ENCODE data around the gene ANLN. TPM values are rescaled to one million over a fixed set of nuclear protein-coding genes. Genes with fewer than 3 reads are reported as not detected.
"Not testable (repeated sequence)": the region's sequence is repeated elsewhere in the genome, so short reads cannot be mapped to it uniquely, and the experiment has no call there.

ANLN gene
- total RNA-seq, 3 donors from 2014 or later (not counting 1 experiment from before 2014, with no cell fraction given), result 1.7 to 2.9 (median 2.0) TPM

DNA sequence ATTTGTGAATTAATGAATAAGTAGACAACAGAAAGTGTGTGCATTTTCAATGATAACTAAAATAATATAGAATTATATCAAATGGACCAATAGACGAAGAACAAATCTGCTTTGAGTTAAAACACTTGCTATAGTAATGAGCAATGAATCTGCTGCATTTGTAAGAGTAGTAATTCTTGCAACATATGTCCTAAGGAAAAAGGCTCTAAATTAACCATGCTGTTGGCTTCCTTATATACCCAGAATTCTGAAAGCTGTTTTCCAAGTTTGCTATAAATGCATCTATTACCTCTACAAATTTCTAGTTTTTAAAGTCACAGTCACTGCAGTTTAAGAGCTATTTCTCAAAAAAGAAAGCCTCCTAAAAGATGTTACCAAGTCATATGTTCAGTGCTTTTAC, 20.5 kb upstream of the ANLN start:
- no peak overlapping the region for H3K27ac Mint-ChIP-seq
- H3K9me3 ChIP-seq (ENCODE audit: control insufficient read depth, insufficient read depth, low read length), result no peaks in the 10 kb centered on the region
- no peaks in the 10 kb centered on the region for H3K9me3 Mint-ChIP-seq
- ATAC-seq (no peak), DNase-seq (no peak)
- H3K4me3 ChIP-seq (ENCODE audit: low read length), result no peak overlapping the region
- intact Hi-C loops (cut with micrococcal nuclease), result no loop called here
- peaks cover 6% of the 10 kb centered on the region for H3K4me1 ChIP-seq (ENCODE audit: control insufficient read depth, insufficient read depth, low read length)
- no peaks in the 10 kb centered on the region for H3K36me3 Mint-ChIP-seq
- no peak overlapping the region for H3K27ac ChIP-seq (ENCODE audit: low read length)
- no peaks in the 10 kb centered on the region for H3K4me1 Mint-ChIP-seq
- H3K4me3 Mint-ChIP-seq, result no peak overlapping the region
- peaks cover 4% of the 10 kb centered on the region for H3K27me3 ChIP-seq (ENCODE audit: control insufficient read depth, insufficient read depth, low read length)
- peaks cover 19 to 30% of the 10 kb centered on the region in 2 donors for H3K27me3 Mint-ChIP-seq (ENCODE audit: low read depth in 2 of 2)
- 86% methylated on average over 1 of the region's 1 CpG for WGBS (ENCODE audit: insufficient coverage)
- H3K36me3 ChIP-seq (ENCODE audit: control insufficient read depth, insufficient read depth, low read length), result no peaks in the 10 kb centered on the region
- TF ChIP-seq, protein P1, sequence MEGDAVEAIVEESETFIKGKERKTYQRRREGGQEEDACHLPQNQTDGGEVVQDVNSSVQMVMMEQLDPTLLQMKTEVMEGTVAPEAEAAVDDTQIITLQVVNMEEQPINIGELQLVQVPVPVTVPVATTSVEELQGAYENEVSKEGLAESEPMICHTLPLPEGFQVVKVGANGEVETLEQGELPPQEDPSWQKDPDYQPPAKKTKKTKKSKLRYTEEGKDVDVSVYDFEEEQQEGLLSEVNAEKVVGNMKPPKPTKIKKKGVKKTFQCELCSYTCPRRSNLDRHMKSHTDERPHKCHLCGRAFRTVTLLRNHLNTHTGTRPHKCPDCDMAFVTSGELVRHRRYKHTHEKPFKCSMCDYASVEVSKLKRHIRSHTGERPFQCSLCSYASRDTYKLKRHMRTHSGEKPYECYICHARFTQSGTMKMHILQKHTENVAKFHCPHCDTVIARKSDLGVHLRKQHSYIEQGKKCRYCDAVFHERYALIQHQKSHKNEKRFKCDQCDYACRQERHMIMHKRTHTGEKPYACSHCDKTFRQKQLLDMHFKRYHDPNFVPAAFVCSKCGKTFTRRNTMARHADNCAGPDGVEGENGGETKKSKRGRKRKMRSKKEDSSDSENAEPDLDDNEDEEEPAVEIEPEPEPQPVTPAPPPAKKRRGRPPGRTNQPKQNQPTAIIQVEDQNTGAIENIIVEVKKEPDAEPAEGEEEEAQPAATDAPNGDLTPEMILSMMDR (IDR thresholded peaks at IDR 0.05), result no peak

DNA sequence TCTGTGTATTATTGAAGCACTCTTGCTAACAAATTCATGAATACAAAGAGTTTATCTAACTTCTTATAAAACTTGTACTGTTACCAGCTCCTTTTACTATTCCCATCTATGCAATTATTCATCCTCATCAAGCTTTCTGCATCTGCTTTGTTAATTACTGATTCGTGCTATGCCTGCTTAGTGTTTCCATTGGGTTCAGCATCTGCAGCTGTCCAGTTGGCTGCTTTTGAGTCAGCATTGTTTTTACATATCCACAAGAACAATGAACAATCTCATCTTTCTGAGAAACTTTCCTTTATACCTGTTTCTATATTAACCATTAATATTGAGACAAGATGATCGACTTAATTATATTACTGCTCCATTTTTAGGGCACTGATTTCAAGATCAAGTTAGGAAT, 19.6 kb upstream of the ANLN start:
- ATAC-seq (no peak), DNase-seq (no peak)
- H3K4me3 ChIP-seq (ENCODE audit: low read length), result no peak overlapping the region
- H3K4me1 ChIP-seq (ENCODE audit: control insufficient read depth, insufficient read depth, low read length), result peaks cover 6% of the 10 kb centered on the region
- Mint-ChIP-seq H3K27ac (no peak overlapping the region), H3K9me3 (no peaks in the 10 kb centered on the region), H3K4me3 (no peak overlapping the region), H3K27me3 (ENCODE audit: low read depth in 2 of 2) (peaks cover 19 to 30% of the 10 kb centered on the region in 2 donors), H3K36me3 (no peaks in the 10 kb centered on the region), H3K4me1 (no peaks in the 10 kb centered on the region)
- peaks cover 4% of the 10 kb centered on the region for H3K27me3 ChIP-seq (ENCODE audit: control insufficient read depth, insufficient read depth, low read length)
- H3K27ac ChIP-seq (ENCODE audit: low read length), result no peak overlapping the region
- 93% methylated on average over 1 of the region's 2 CpGs for WGBS (ENCODE audit: insufficient coverage)
- intact Hi-C loops (cut with micrococcal nuclease), result no loop called here
- TF ChIP-seq, protein P1 (IDR thresholded peaks at IDR 0.05), result no peak
- no peaks in the 10 kb centered on the region for H3K9me3 ChIP-seq (ENCODE audit: control insufficient read depth, insufficient read depth, low read length)
- no peaks in the 10 kb centered on the region for H3K36me3 ChIP-seq (ENCODE audit: control insufficient read depth, insufficient read depth, low read length)

DNA sequence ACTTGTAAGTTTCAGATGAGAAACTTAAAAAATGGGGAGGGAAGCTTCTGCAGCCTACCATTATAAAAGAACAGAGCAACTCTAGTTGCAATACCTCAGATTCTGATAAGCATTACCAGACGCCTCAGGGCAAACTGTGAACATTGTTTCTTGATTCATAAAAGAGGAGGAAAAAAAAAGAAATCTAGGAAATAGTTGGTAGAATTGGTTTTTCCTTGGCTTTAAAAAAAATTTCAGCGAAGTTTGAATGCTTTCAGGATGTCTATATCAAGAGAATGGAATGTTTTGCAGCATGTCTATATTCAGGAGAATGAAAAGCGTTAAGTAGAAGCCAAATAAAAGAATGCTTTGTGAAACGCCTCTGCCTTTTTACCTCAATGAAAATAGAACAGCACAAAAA, 17.5 kb upstream of the ANLN start:
- DNase-seq, result no peak
- no peaks in the 10 kb centered on the region for H3K9me3 Mint-ChIP-seq
- TF ChIP-seq, protein P1 (IDR thresholded peaks at IDR 0.05), result no peak

DNA sequence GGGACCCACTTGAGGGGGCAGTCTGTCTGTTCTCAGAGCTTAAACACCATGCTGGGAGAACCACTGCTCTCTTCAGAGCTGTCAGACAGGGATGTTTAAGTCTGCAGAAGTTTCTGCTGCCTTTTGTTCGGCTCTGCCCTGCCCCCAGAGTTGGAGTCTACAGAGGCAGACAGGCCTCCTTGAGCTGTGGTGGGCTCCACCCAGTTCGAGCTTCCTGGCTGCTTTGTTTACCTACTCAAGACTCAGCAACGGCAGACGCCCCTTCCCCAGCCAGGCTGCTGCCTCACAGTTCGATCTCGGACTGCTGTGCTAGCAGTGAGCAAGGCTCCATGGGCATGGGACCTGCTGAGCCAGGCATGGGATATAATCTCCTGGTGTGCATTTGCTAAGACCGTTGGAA, 11.1 kb upstream of the ANLN start:
- H3K36me3 ChIP-seq (ENCODE audit: control insufficient read depth, insufficient read depth, low read length); H3K9me3 Mint-ChIP-seq; H3K27me3 ChIP-seq (ENCODE audit: control insufficient read depth, insufficient read depth, low read length); H3K27ac ChIP-seq (ENCODE audit: low read length); H3K4me3 Mint-ChIP-seq; H3K4me3 ChIP-seq (ENCODE audit: low read length); intact Hi-C loops (cut with micrococcal nuclease); H3K4me1 Mint-ChIP-seq; H3K27ac Mint-ChIP-seq; H3K36me3 Mint-ChIP-seq; ATAC-seq; H3K4me1 ChIP-seq (ENCODE audit: control insufficient read depth, insufficient read depth, low read length); H3K9me3 ChIP-seq (ENCODE audit: control insufficient read depth, insufficient read depth, low read length): not testable (repeated sequence)
- peaks cover 24 to 29% of the 10 kb centered on the region in 2 donors for H3K27me3 Mint-ChIP-seq (ENCODE audit: low read depth in 2 of 2)
- DNase-seq, result peak in 1 of 2 donors; percentile 23
- WGBS (ENCODE audit: insufficient coverage), result 77% methylated on average over 7 of the region's 7 CpGs

More for the DNA sequence above, 17.5 kb upstream of the ANLN start:
- 86% methylated on average over 4 of the region's 4 CpGs for WGBS (ENCODE audit: insufficient coverage)
- Mint-ChIP-seq H3K4me3 (no peak overlapping the region), H3K36me3 (no peaks in the 10 kb centered on the region), H3K27ac (no peak overlapping the region), H3K4me1 (no peaks in the 10 kb centered on the region), H3K27me3 (ENCODE audit: low read depth in 2 of 2) (peaks cover 21 to 41% of the 10 kb centered on the region in 2 donors)
- Histone ChIP-seq H3K36me3 (ENCODE audit: control insufficient read depth, insufficient read depth, low read length) (no peaks in the 10 kb centered on the region), H3K27ac (ENCODE audit: low read length) (no peak overlapping the region), H3K27me3 (ENCODE audit: control insufficient read depth, insufficient read depth, low read length) (no peaks in the 10 kb centered on the region), H3K9me3 (ENCODE audit: control insufficient read depth, insufficient read depth, low read length) (no peaks in the 10 kb centered on the region), H3K4me1 (ENCODE audit: control insufficient read depth, insufficient read depth, low read length) (peaks cover 6% of the 10 kb centered on the region), H3K4me3 (ENCODE audit: low read length) (no peak overlapping the region)
- ATAC-seq, result no peak
- intact Hi-C loops (cut with micrococcal nuclease), result no loop called here
